Gastrocnemius medialis (tissue), 4 donors: Measurements from ENCODE around the gene FKBP4.

Source experiments
- CTCF ChIP-seq, 5 experiments: fragments of 450-650 bp in 3 of 5; fragments of 200-600 bp in 2 of 5; sonication (generic) in 2 of 5; IDR thresholded peaks in 4 of 5; conservative IDR thresholded peaks in 1 of 5; 1 replicate in 4 of 5; 2 replicates in 1 of 5; pipeline ENCODE4 v1.5.1; 2016 to 2019; ENCODE audit warnings: antibody characterized with exemption in 5 of 5, mild to moderate bottlenecking in 3 of 5, moderate library complexity in 3 of 5
- POLR2A ChIP-seq, 2 donors: fragments of 450-650 bp; IDR thresholded peaks; one replicate each; pipeline ENCODE4 v1.6.1; 2017; ENCODE audit warnings: antibody characterized with exemption in 2 of 2, mild to moderate bottlenecking in 2 of 2, moderate library complexity in 2 of 2

GRCh38 chr12:2824541-2824940, 29.8 kb downstream of the FKBP4 start:
- TF ChIP-seq CTCF (IDR thresholded peaks at IDR 0.05 in 4 of 5, conservative IDR thresholded peaks at IDR 0.05 in 1 of 5) (no peak), POLR2A (IDR thresholded peaks at IDR 0.05) (no peak)
